GM11168 (cell line): Measurements from ENCODE around the gene NUP58.
"Not testable (repeated sequence)": the region's sequence is repeated elsewhere in the genome, so short reads cannot be mapped to it uniquely, and the experiment has no call there.

Experiments
- in situ Hi-C: fragments of 300-500 bp; cut with MboI; formaldehyde crosslinking; loops from one replicate; pipeline ENCODE4 v1.12.0; 2022; ENCODE audit warnings: low sequenced_read_pairs; ENCODE audit not compliant: unreplicated experiment

Gene NUP58

GRCh38 chr13:25302121-25302520, 696 bp downstream of the NUP58 start:
- in situ Hi-C loops = no loop called here

- in situ Hi-C loops = no loop called here
Measured at GRCh38 chr13:25306671-25307464, 5.4 kb downstream of the NUP58 start.

GRCh38 chr13:25310891-25311290, 9.5 kb downstream of the NUP58 start:
- in situ Hi-C loops = no loop called here

- in situ Hi-C loops = not testable (repeated sequence)
Measured at GRCh38 chr13:25318946-25319345, 17.5 kb downstream of the NUP58 start.

- in situ Hi-C loops = no loop called here
Measured at GRCh38 chr13:25319771-25320170, 18.3 kb downstream of the NUP58 start.

GRCh38 chr13:25324100-25324499, 22.7 kb downstream of the NUP58 start:
- in situ Hi-C loops = no loop called here

- in situ Hi-C loops = no loop called here
Measured at GRCh38 chr13:25329706-25330105, 28.3 kb downstream of the NUP58 start.

GRCh38 chr13:25330541-25330940, 29.1 kb downstream of the NUP58 start:
- in situ Hi-C loops = no loop called here

GRCh38 chr13:25335856-25336255, 34.4 kb downstream of the NUP58 start:
- in situ Hi-C loops = no loop called here

GRCh38 chr13:25345576-25345975, 44.2 kb downstream of the NUP58 start:
- in situ Hi-C loops = no loop called here

GRCh38 chr13:25347151-25347550, 45.7 kb downstream of the NUP58 start:
- in situ Hi-C loops = no loop called here

- in situ Hi-C loops = no loop called here
Measured at GRCh38 chr13:25351404-25351803, 50.0 kb downstream of the NUP58 start.

GRCh38 chr13:25352230-25352629, 50.8 kb downstream of the NUP58 start:
- in situ Hi-C loops = no loop called here

GRCh38 chr13:25352806-25353205, 51.4 kb downstream of the NUP58 start:
- in situ Hi-C loops = no loop called here

GRCh38 chr13:25353344-25353743, 51.9 kb downstream of the NUP58 start:
- in situ Hi-C loops = no loop called here

GRCh38 chr13:25354377-25354776, 53.0 kb downstream of the NUP58 start:
- in situ Hi-C loops = no loop called here

GRCh38 chr13:25360443-25360842, 59.0 kb downstream of the NUP58 start:
- in situ Hi-C loops = not testable (repeated sequence)

- in situ Hi-C loops = no loop called here
Measured at GRCh38 chr13:25365720-25366235, 64.4 kb downstream of the NUP58 start.

GRCh38 chr13:25371158-25371874, 69.9 kb downstream of the NUP58 start:
- in situ Hi-C loops = no loop called here

GRCh38 chr13:25371875-25372283, 70.5 kb downstream of the NUP58 start, which contains the start of gene ATP8A2:
TSS of gene ATP8A2 (plus strand) at chr13:25371974. CDS start at chr13:25372213, 239 bp downstream.
- in situ Hi-C loops = no loop called here
